NCI-H2029 treated with DMSO at 0.1 percent for 48 hours (cell line): ENCODE measurements around the gene ACTN1.

Source experiments
- DNase-seq: peaks from one replicate; lab custom pipeline; 2025; lab: John Stamatoyannopoulos, UW

The ACTN1 gene

DNA sequence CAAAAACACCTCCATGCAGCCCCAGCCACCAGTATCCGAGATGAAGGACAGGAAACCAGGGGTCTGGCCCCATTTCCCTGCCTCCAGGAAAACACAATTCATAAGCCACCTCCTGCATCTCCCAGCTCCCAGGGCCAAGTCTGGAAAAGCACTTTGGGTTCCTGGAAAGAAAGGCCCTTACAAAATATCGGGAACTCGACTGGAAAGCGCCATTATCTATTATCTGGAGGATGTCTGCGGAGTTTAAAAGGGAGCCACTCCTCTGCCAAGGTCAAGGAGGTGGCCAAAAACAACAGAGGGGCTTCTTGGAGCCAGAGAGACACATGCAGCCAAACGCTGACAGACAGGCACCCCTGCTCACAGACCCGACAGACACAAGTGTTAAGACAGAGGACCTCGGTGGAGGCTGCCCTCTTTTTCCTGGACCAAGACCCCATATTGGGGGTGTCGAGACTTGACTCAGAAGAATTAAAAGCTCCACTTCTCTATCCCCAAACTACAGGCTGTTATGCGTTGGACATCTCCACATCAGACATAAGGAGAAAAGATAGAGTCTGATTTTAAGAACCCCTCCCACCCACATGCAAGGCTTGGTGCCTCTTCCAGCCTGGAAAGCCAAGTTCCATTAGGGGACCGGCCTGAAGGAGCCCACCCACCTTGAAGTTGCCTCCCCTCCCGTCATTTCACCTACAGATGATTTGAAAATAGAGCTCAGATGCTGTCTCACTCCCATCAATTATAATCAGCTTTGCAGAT, 9.6 kb downstream of the ACTN1 start:
- DNase-seq: no peak

DNA sequence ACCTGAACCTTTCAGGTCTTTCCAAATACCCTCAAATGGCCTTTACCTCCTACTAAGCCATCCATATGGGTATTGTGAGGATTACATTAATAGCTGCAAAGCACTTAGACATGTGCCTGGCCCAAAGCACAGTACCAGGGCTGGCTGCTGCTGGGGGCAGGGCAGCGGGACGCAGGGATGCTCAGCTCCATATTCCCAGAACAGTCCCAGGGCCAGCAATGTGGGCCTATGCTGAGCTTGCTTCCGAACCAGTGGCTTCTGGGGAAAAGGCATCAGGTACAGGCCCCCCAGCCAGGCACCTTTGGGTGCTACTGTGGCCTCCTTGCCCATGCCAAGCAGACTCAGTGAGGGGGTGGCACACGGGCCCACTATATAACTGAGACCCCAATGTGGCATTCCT, 10.4 kb downstream of the ACTN1 start:
- DNase-seq: no peak

GRCh38 chr14:68968051-68968450, 11.1 kb downstream of the ACTN1 start:
- no peak for DNase-seq

DNA sequence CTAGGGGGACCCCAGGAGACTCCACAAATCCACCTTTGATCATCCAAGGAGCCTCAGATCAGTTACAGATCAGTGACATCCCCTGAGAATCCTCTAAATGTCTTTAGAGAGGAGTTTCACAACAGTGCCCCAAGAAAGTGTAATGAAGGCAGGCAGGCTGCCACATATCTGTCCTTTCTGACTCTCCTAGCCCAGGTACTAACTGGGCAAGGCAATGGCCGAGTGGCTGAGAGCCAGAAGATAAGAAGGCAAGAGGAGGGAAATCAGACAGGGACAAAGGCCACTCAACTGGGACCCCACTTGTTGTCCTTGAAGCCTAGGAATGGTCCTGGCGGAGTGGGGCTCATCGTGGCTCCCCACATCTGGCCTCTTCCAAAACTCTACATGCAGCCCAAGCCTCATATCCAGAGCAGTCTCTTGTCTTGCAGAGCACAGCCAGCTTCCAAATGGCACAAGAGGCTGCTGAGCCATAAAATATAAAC, 11.6 kb downstream of the ACTN1 start:
- DNase-seq: no peak

GRCh38 chr14:68966872-68967301, 12.2 kb downstream of the ACTN1 start:
- no peak for DNase-seq

DNA sequence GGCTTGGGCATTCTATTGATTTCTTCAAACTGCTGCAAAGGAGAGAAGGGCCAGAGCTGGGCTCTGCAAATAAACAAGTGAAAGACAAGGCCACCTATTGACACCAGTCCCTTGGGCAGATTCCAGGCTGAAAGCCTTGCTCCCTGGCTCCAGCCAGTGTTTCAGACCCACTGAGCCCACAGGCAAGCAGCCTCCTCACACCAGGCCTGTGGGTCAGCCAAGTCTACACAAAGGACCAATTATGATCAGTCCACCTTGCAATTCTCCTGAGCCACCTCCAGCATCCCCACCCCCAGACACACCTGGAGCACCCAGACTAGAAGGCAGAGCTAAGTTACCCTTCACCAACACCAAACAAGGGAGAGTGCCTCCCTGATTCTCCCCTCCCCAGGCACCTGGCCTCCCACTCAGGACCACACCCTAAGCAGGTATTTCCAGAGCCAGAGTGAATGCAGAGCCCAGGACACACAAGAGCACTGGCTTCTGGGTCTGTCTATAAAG, 13.8 kb downstream of the ACTN1 start:
- DNase-seq: no peak

DNA sequence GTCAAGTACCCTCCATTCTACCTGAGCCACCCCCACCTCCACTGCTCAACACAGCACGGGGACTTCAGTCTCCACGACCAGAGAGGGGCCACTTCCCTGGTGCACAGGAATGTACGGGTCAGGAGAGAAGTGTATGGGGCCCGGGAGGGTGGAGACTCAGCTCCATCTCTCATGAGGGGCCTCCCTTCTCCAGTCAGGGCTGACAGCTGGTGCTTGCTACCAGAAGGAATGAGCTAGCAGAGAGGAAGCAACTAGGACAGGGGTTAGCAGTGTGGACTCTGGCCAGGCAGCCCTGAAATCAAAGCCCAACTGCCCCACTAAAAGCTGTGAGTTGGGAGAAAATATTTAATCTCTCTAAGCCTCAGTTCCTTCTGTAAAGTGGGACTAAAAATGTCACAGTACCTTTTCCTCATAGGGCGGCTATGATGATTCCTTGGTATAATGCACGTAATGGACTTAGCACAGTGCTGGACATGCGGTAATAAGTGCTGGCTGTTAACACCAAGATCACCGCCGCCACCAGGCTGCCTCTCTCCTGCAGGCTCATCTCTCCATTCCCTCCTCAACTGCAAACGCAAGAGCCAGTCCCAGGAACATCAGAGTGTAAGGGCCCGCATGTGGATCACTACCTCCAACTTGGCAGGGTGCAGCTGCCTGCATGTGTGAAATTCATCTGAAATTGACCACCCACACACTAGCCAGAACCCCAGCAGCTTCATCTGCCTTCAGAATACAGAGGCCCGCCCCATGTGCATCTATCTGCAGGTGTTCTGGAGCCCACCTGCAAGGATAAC, 14.6 kb downstream of the ACTN1 start:
- no peak for DNase-seq

- no peak for DNase-seq
Observed at GRCh38 chr14:68962681-68963080, 16.4 kb downstream of the ACTN1 start.

DNA sequence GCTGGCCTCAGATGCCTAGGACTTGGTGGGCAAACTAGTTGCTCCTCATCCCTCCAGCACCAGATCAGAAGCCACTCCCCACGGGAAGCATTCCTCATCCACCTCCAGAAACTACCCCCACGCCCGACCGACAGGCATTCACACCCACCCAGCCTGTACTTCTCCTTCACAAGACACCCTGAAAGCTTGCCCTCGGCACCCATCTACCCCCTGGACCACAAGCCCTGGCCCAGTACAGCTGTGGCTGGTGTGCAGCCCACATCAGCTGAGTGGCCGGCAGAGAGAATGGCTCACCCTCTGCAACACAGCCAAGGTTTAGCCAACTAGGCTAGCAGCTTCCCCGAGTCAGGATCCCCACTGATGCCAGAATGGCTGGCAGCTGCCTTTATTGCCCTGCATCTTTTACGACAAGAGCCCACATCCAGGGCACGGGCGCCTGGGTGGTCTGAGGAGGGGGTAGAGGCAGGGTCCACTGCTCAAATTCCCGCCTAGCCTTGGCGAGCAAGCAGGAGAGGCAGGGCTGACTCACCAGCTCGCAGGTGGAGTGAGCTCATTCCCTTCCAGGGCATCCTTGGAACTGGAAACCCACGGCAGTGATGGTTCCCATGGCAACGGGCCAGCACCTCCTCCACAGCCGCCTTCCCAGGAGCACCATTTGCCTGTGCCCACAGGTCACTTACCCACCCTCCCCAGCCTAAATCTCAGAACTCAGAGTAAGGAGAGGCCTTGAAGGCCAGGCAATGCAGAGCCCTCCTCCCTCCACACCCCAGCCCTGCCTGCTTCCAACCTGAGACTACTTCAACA, 17.1 kb downstream of the ACTN1 start:
- no peak for DNase-seq

- DNase-seq: no peak
Observed at GRCh38 chr14:68961361-68961760, 17.7 kb downstream of the ACTN1 start.

GRCh38 chr14:68960123-68960522, 19.0 kb downstream of the ACTN1 start:
- DNase-seq: no peak

DNA sequence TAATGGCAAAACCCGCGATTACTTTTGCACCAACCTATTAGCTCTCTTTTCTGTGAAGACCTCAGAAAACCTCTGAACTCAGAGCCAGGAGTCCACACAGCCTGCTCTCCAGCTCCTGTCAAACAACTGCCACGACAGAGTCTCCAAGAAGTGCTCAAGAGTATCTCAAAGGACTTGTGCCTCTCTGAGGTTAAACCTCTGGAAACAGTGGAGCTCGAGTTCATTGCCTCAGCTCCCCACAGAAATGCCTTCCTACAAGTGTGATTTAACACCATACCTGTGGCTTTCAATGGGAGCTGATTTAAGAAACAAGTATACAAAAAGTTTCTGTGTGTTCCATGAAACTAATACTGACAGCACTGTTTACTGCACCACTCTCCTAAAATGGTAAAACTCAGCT, 20.1 kb downstream of the ACTN1 start:
- DNase-seq: no peak

DNA sequence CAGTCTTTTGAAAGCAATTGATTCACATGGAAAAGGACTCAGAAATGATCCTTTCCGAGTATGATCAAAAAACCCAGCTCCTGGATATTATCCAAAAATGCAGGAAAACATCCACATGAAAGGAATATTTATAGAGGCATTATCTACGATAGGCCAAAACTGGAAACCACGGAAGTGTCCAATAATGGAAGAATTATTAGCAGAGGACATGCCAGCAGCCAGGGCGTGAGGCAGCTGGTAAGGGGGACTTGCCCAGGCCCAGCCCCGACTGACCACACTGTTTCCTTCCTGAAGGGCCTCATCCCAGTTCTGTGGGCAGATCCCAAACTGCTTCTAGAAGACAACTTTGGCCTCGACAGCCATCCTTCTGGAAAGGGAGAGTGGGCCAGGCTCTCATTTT, 20.5 kb downstream of the ACTN1 start:
- DNase-seq: no peak

- DNase-seq: no peak
Observed at GRCh38 chr14:68957775-68958174, 21.3 kb downstream of the ACTN1 start.

DNA sequence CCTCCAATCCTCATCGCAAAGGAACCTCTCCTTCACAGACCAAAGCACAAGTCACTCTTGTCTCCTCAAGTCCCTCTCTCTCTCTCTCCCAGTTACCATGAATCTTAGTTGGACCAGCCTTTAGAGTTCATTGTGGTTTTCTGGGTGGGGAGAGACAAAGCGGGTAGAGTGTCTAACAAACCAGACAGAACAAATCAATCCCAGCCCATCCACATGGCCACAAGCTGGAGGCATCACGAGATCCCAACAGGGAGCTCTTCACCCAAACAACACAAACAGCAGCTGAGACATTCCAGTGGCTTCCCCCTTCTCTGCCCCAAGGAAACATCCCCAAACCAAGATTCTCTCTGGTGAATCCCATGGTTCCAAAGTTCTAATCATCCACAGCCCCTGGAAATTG, 22.4 kb downstream of the ACTN1 start:
- no peak for DNase-seq

DNA sequence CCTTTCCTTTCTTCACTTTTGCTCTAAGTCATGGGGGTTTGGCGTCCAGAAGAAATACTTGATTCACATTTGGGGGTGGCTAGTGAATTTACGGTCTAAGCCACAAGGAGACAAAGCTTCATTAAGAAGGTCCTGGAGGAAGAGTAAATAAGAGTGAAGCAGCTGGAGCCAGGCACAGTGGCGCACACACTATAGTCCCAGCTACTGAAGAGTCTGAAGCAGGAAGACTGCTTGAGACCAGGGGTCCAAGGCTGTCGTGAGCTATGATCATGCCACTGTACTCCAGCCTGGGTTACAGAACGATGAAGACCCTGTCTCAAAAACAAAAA, 23.3 kb downstream of the ACTN1 start:
- no peak for DNase-seq

DNA sequence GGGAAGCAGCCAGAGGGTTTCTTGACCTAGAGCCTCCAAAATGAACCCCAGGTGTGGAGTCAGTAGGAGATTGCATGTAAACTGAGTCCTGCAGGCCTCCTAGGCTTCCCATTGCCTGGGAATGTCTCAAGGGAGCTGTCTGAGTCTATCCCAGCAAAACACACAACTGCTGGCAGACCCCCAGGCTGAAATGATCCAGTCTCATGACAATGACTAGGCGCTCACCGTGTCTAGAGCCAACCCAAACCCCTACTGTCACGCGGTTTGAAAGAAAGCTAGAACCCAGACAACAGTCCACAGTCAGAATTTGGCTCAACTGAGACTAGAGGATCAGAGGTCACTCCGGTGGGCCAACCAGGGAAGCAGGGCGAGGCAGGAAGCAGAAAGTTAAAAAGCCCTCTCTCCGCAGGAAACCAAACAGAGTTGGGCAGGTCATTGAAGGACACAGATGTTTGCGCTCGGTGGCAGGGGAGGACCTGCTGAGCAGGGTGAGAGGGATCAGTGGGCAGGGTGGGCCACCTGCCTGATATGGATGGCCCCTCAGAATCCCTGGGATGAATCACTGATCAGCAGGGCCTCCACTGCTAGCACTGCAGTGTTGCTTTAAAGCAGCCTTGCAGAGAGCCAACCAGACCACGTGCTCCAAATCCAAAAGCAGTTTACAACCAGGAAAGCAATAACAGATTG, 23.8 kb downstream of the ACTN1 start:
- no peak for DNase-seq

DNA sequence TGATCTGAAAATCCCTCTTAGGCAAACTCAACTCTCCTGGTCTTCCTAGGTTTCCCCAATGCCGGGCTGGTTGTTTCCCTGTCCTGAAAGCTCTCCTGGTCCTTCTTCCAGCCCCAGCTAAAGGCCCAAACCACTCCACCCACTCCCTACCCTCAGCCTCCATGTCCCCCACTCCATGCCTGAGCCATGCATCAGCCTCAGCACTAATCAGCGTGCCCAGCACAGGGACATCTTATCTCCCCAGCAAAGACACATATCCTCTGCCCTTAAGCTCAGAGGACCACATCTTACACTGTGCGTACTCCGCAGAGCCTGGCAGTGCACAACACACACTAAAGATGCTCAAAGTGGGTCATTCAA, 25.9 kb downstream of the ACTN1 start:
- no peak for DNase-seq

- DNase-seq: no peak
Observed at GRCh38 chr14:68952531-68953195, 26.4 kb downstream of the ACTN1 start.

- no peak for DNase-seq
Observed at GRCh38 chr14:68951800-68952530, 27.1 kb downstream of the ACTN1 start.
